ENCODE results near the gene COPA. TPM values are rescaled to one million over a fixed set of nuclear protein-coding genes. Genes with fewer than 3 reads are reported as not detected.

The COPA gene
- total RNA-seq, 2 experiments from 2014 or later, result 145 to 146 TPM

- H3K36me3 Mint-ChIP-seq (ENCODE audit: low read depth), result peaks cover 43% of the 10 kb centered on the region
- H3K4me1 Mint-ChIP-seq, result no peaks in the 10 kb centered on the region
- CTCF ChIA-PET, result interaction anchor here (1.0 kb wide), 1 partner anchor 17 kb away, joined by 3 read pairs; no protein-coding TSS in a partner anchor
- no peaks in the 10 kb centered on the region for H3K9me3 Mint-ChIP-seq
- no peak overlapping the region for H3K4me3 Mint-ChIP-seq
- H3K27ac Mint-ChIP-seq, result peak overlapping the region; percentile 25
- POLR2A ChIA-PET, result no interaction called here
- DNase-seq, result no peak
- no peaks in the 10 kb centered on the region for H3K27me3 Mint-ChIP-seq
These were observed 16.6 kb upstream of the COPA start for GRCh38 chr1:160359559-160360226.

DNA sequence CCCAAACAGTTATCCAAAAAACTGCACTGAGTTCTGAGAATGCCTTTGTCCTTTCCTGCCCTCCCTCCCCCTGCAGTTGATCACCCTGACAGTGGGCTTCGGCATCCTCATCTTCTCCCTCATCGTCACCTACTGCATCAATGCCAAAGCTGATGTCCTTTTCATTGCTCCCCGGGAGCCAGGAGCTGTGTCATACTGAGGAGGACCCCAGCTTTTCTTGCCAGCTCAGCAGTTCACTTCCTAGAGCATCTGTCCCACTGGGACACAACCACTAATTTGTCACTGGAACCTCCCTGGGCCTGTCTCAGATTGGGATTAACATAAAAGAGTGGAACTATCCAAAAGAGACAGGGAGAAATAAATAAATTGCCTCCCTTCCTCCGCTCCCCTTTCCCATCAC, 15.0 kb upstream of the COPA start:
- CTCF ChIA-PET, result interaction anchor here (1.0 kb wide), 1 partner anchor 18 kb away, joined by 3 read pairs; no protein-coding TSS in a partner anchor
- POLR2A ChIA-PET, result interaction anchor here (1.1 kb wide), 1 partner anchor 19 kb away, joined by 3 read pairs; no protein-coding TSS in a partner anchor
- no peaks in the 10 kb centered on the region for H3K27me3 Mint-ChIP-seq

DNA sequence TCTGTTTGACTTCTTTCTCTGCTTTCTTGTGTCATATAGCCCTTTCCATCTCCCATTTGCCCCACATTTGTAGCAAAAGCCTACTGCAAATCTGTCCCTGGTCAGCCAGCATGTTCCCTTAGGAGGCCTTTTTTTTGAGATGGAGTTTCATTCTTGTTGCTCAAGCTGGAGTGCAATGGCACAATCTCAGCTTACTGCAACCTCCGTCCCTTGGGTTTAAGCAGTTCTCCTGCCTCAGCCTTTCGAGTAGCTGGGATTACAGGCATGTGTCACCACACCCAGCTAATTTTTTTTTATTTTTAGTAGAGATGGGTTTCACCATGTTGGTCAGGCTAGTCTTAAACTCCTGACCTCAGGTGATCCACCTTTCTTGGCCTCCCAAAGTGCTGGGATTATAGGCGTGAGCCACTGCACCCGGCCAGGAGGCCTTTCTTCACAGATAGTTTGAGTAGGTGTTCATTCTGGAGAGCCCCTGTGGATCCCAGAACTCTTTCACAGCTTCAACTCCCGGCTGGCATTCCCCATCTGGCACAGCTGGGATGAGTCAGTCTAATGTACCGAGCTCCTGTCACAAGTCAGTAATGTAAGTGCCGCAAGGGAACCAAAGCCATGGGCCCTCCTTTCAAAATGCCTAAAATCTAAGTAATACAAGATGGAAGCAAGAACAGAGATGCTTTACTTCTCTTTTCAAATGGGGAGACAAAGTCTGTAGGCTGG, 14.4 kb upstream of the COPA start:
- POLR2A ChIA-PET, result interaction anchor here (1.1 kb wide), 1 partner anchor 19 kb away, joined by 3 read pairs; no protein-coding TSS in a partner anchor

More for the DNA sequence above, 15.0 kb upstream of the COPA start:
- no peaks in the 10 kb centered on the region for H3K9me3 Mint-ChIP-seq
- H3K36me3 Mint-ChIP-seq (ENCODE audit: low read depth), result peaks cover 56% of the 10 kb centered on the region
- H3K4me3 Mint-ChIP-seq, result no peak overlapping the region
- H3K4me1 Mint-ChIP-seq, result no peaks in the 10 kb centered on the region
- DNase-seq, result no peak
- H3K27ac Mint-ChIP-seq, result no peak overlapping the region

GRCh38 chr1:160354388-160354985, 11.4 kb upstream of the COPA start:
- POLR2A ChIA-PET, result interaction anchor here (0.9 to 1.2 kb wide), 2 partner anchors 17 to 112 kb away, joined by 3 read pairs; no protein-coding TSS in a partner anchor

More for the DNA sequence above, 14.4 kb upstream of the COPA start:
- Mint-ChIP-seq H3K4me1 (no peaks in the 10 kb centered on the region), H3K27ac (no peak overlapping the region), H3K27me3 (no peaks in the 10 kb centered on the region), H3K9me3 (no peaks in the 10 kb centered on the region), H3K36me3 (ENCODE audit: low read depth) (peaks cover 61% of the 10 kb centered on the region), H3K4me3 (no peak overlapping the region)
- DNase-seq, result no peak
- CTCF ChIA-PET, result interaction anchor here (0.6 kb wide), 1 partner anchor 86 kb away, joined by 3 read pairs; no protein-coding TSS in a partner anchor

DNA sequence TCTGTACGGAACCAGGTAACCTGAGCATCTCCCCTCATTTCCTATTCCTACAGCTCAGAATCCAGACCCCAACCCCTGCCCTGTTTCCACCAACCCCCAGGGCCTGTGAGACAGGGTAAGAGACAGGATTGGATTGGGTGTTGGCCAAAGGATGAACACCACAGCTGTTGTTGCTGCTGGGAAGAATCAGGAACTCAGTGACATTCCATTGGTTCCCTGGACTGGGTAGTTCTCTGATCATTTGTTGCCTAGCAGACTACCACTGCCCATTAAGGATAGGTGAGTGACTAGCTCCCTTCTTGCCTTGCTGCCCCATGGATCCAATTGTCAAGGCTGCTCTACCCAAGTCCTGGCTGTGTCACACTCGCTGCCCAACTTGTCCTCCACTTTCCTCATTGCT, 10.2 kb upstream of the COPA start:
- Mint-ChIP-seq H3K36me3 (ENCODE audit: low read depth) (peaks cover 79% of the 10 kb centered on the region), H3K4me1 (peaks cover 14% of the 10 kb centered on the region), H3K4me3 (no peak overlapping the region), H3K27me3 (no peaks in the 10 kb centered on the region), H3K9me3 (no peaks in the 10 kb centered on the region), H3K27ac (no peak overlapping the region)
- ChIA-PET POLR2A (interaction anchor here (0.9 to 2.2 kb wide), 2 partner anchors 10 kb away, joined by 5 to 7 read pairs; partner anchors contain the start of genes COPA and NCSTN), CTCF (interaction anchor here (0.6 to 4.3 kb wide), 6 partner anchors 9 to 493 kb away, joined by 3 to 20 read pairs (median 4); partner anchors contain the start of genes COPA and NCSTN)
- no peak for DNase-seq

More at GRCh38 chr1:160354388-160354985, 11.4 kb upstream of the COPA start:
- H3K36me3 Mint-ChIP-seq (ENCODE audit: low read depth), result peaks cover 75% of the 10 kb centered on the region
- no peaks in the 10 kb centered on the region for H3K9me3 Mint-ChIP-seq
- H3K27ac Mint-ChIP-seq, result no peak overlapping the region
- H3K27me3 Mint-ChIP-seq, result no peaks in the 10 kb centered on the region
- peaks cover 10% of the 10 kb centered on the region for H3K4me1 Mint-ChIP-seq
- no peak overlapping the region for H3K4me3 Mint-ChIP-seq
- CTCF ChIA-PET, result interaction anchor here (0.8 to 4.3 kb wide), 9 partner anchors 8 to 252 kb away, joined by 3 to 20 read pairs (median 4); partner anchors contain the start of genes COPA and NCSTN
- no peak for DNase-seq

GRCh38 chr1:160352555-160352954, 9.5 kb upstream of the COPA start:
- CTCF ChIA-PET, result interaction anchor here (0.6 to 4.3 kb wide), 6 partner anchors 8 to 192 kb away, joined by 3 to 20 read pairs (median 4); partner anchors contain the start of genes COPA and NCSTN
- Mint-ChIP-seq H3K27ac (no peak overlapping the region), H3K4me1 (peaks cover 15% of the 10 kb centered on the region), H3K4me3 (no peak overlapping the region), H3K27me3 (no peaks in the 10 kb centered on the region), H3K36me3 (ENCODE audit: low read depth) (peaks cover 74% of the 10 kb centered on the region), H3K9me3 (no peaks in the 10 kb centered on the region)
- POLR2A ChIA-PET, result interaction anchor here (0.9 to 2.2 kb wide), 3 partner anchors 9 to 24 kb away, joined by 3 to 7 read pairs (median 5); partner anchors contain the start of genes COPA and NCSTN
- no peak for DNase-seq

DNA sequence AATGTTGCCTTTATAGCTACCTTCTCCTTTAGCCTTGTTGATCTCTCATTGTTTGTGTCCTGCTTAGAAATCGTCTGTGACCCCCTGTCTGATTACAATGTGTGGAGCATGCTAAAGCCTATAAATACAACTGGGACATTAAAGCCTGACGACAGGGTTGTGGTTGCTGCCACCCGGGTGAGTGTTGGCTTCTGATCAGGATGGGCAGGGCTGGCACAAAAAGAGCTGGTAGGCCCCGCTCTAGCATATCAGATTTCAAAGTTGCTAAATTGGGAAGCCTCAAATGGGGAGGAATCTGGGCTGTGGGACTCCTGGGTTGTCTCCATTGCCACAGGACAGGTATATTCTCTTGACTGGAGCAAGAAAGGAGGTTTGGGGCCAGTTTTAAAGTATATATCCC, 8.6 kb upstream of the COPA start:
- ChIA-PET CTCF (interaction anchor here (1.3 to 4.3 kb wide), 3 partner anchors 17 to 25 kb away, joined by 4 to 20 read pairs (median 10); no protein-coding TSS in a partner anchor), POLR2A (interaction anchor here (0.8 to 2.2 kb wide), 3 partner anchors 12 to 77 kb away, joined by 3 to 7 read pairs (median 3); no protein-coding TSS in a partner anchor)
- Mint-ChIP-seq H3K4me3 (no peak overlapping the region), H3K9me3 (no peaks in the 10 kb centered on the region), H3K27me3 (no peaks in the 10 kb centered on the region), H3K27ac (no peak overlapping the region), H3K4me1 (peaks cover 23% of the 10 kb centered on the region), H3K36me3 (ENCODE audit: low read depth) (peaks cover 76% of the 10 kb centered on the region)
- DNase-seq, result no peak

DNA sequence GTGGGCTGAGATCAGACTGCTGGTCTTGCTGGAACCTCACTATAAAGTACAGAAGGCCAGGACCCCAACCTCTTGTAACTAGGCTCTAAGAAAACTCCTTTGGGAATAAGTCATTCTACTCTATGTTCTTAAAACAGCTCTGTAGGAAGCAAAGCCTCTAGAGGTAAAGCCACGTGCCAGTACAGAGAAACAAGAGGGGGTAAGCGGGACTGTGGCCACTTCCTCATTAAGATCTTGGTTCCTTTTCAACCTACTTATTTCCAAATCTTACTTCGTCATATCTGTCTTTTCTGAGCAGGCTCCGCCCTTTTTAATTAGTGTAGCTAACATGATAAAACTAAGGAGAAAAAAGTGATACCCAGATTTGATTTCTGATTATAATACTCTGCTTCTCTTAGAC, 3.9 kb upstream of the COPA start:
- DNase-seq, result no peak
- ChIA-PET CTCF (interaction anchor here (1.0 to 1.7 kb wide), 4 partner anchors 8 to 269 kb away, joined by 3 to 5 read pairs (median 4); no protein-coding TSS in a partner anchor), POLR2A (no interaction called here)
- peaks cover 58% of the 10 kb centered on the region for H3K36me3 Mint-ChIP-seq (ENCODE audit: low read depth)
- peaks cover 41% of the 10 kb centered on the region for H3K4me1 Mint-ChIP-seq
- H3K27ac Mint-ChIP-seq, result no peak overlapping the region
- H3K9me3 Mint-ChIP-seq, result no peaks in the 10 kb centered on the region
- H3K4me3 Mint-ChIP-seq, result no peak overlapping the region
- no peaks in the 10 kb centered on the region for H3K27me3 Mint-ChIP-seq

DNA sequence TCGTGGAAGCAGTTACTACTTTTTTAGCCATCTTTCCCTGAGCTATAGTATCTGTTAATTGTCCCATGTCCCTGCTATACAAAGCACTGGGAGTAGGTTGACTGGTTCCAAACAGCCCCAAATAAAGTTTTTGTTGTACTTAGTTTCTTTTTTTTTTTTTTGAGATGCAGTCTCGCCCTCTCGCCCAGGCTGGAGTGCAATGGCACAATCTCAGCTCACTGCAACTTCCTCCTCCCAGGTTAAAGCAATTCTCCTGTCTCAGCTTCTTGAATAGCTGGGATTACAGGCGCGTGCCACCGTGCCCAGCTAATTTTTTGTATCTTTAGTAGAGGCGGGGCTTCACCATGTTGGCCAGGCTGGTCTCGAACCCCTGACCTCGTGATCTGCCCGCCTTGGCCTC, 3.4 kb upstream of the COPA start:
- H3K4me1 Mint-ChIP-seq, result peaks cover 46% of the 10 kb centered on the region
- no peaks in the 10 kb centered on the region for H3K27me3 Mint-ChIP-seq
- H3K27ac Mint-ChIP-seq, result no peak overlapping the region
- CTCF ChIA-PET, result interaction anchor here (0.5 to 1.3 kb wide), 4 partner anchors 8 to 262 kb away, joined by 3 to 5 read pairs (median 3); no protein-coding TSS in a partner anchor
- no peak for DNase-seq
- no peaks in the 10 kb centered on the region for H3K9me3 Mint-ChIP-seq
- H3K36me3 Mint-ChIP-seq (ENCODE audit: low read depth), result peaks cover 55% of the 10 kb centered on the region
- no peak overlapping the region for H3K4me3 Mint-ChIP-seq
- POLR2A ChIA-PET, result no interaction called here

GRCh38 chr1:160344936-160345335, 1.9 kb upstream of the COPA start:
- H3K4me3 Mint-ChIP-seq, result peak overlapping the region; percentile 99
- H3K36me3 Mint-ChIP-seq (ENCODE audit: low read depth), result peaks cover 47% of the 10 kb centered on the region
- no peaks in the 10 kb centered on the region for H3K9me3 Mint-ChIP-seq
- CTCF ChIA-PET, result interaction anchor here (1.2 to 3.0 kb wide), 2 partner anchors 9 to 31 kb away, joined by 3 to 13 read pairs; no protein-coding TSS in a partner anchor
- peak overlapping the region; percentile 12 for H3K27ac Mint-ChIP-seq
- peaks cover 55% of the 10 kb centered on the region for H3K4me1 Mint-ChIP-seq
- DNase-seq, result no peak
- no peaks in the 10 kb centered on the region for H3K27me3 Mint-ChIP-seq
- POLR2A ChIA-PET, result no interaction called here

GRCh38 chr1:160344241-160344640, 1.2 kb upstream of the COPA start:
- Mint-ChIP-seq H3K36me3 (ENCODE audit: low read depth) (peaks cover 47% of the 10 kb centered on the region), H3K27me3 (no peaks in the 10 kb centered on the region), H3K4me3 (peak overlapping the region; percentile 99), H3K9me3 (no peaks in the 10 kb centered on the region), H3K27ac (peak overlapping the region; percentile 97), H3K4me1 (peaks cover 53% of the 10 kb centered on the region)
- no peak for DNase-seq
- CTCF ChIA-PET, result interaction anchor here (1.1 to 3.0 kb wide), 3 partner anchors 9 to 83 kb away, joined by 3 to 13 read pairs (median 3); no protein-coding TSS in a partner anchor
- POLR2A ChIA-PET, result interaction anchor here (0.9 to 1.3 kb wide), 5 partner anchors 25 to 83 kb away, joined by 3 to 6 read pairs (median 5); partner anchors contain the start of gene PEX19

DNA sequence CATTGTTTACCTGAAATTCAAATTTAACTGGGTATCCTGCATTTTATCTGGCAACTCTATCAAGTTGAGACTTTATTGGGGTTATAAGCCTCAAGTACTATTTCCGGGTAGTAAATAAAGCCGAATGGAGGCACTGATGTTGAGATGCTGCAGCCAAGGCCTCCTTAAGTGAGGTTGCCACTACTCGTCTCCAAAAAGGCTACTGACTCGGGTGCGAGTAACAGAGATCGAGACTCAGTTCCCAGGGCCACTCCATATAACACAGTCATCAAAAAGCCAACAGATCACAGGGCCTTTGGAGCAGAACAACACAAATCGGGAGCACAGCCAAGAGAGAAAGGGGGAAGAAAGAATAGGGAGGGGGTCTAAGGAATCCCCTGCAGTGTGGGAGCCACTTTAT, 524 bp downstream of the COPA start:
- H3K4me1 Mint-ChIP-seq, result peaks cover 59% of the 10 kb centered on the region
- H3K36me3 Mint-ChIP-seq (ENCODE audit: low read depth), result peaks cover 54% of the 10 kb centered on the region
- ChIA-PET POLR2A (interaction anchor here (1.2 to 1.4 kb wide), 2 partner anchors 33 to 57 kb away, joined by 3 read pairs; partner anchors contain the start of gene PEX19), CTCF (interaction anchor here (0.9 kb wide), 1 partner anchor 35 kb away, joined by 3 read pairs; no protein-coding TSS in a partner anchor)
- peak; percentile 29 for DNase-seq
- peak overlapping the region; percentile 97 for H3K27ac Mint-ChIP-seq
- no peaks in the 10 kb centered on the region for H3K27me3 Mint-ChIP-seq
- peak overlapping the region; percentile 99 for H3K4me3 Mint-ChIP-seq
- H3K9me3 Mint-ChIP-seq, result no peaks in the 10 kb centered on the region

Data from activated CD4-positive, alpha-beta memory T cell treated with anti-CD3 and anti-CD28 coated beads, Interleukin-2, amount 10 ng/mL, durations not matched to agents 7 days and 5 days (primary cell).